Activated T-helper 1 cell treated with Interleukin-2 at 50 U/mL for 16 hours (primary cell): ENCODE measurements around the gene AKT1.
"Not testable (repeated sequence)": the region's sequence is repeated elsewhere in the genome, so short reads cannot be mapped to it uniquely, and the experiment has no call there.

Source experiments
- DNase-seq: peaks from one replicate; pipeline ENCODE4 v3.0.0-alpha.2; 2020; ENCODE audit warnings: low read depth

Gene AKT1

GRCh38 chr14:104818714-104819161, 23.2 kb upstream of the AKT1 start:
- no peak for DNase-seq

- DNase-seq, result no peak
Observed at GRCh38 chr14:104817930-104818713, 22.6 kb upstream of the AKT1 start.

GRCh38 chr14:104816616-104816884, 21.0 kb upstream of the AKT1 start:
- no peak for DNase-seq

GRCh38 chr14:104814701-104815100, 19.2 kb upstream of the AKT1 start:
- not testable (repeated sequence) for DNase-seq

GRCh38 chr14:104813286-104813685, 17.7 kb upstream of the AKT1 start:
- DNase-seq, result no peak

GRCh38 chr14:104810316-104810715, 14.8 kb upstream of the AKT1 start:
- DNase-seq, result no peak

- no peak for DNase-seq
Observed at GRCh38 chr14:104808456-104808855, 12.9 kb upstream of the AKT1 start.

- DNase-seq, result no peak
Observed at GRCh38 chr14:104806625-104807465, 11.3 kb upstream of the AKT1 start.

- no peak for DNase-seq
Observed at GRCh38 chr14:104805941-104806624, 10.5 kb upstream of the AKT1 start.

GRCh38 chr14:104805326-104805678, 9.8 kb upstream of the AKT1 start:
- DNase-seq, result no peak

GRCh38 chr14:104804481-104805325, 9.2 kb upstream of the AKT1 start:
- no peak for DNase-seq

GRCh38 chr14:104803912-104804410, 8.4 kb upstream of the AKT1 start:
- no peak for DNase-seq

- DNase-seq, result no peak
Observed at GRCh38 chr14:104803280-104803911, 7.8 kb upstream of the AKT1 start.

- DNase-seq, result no peak
Observed at GRCh38 chr14:104802394-104803184, 7.0 kb upstream of the AKT1 start.

- DNase-seq, result no peak
Observed at GRCh38 chr14:104801520-104802393, 6.2 kb upstream of the AKT1 start.

- DNase-seq, result peak; percentile 59
Observed at GRCh38 chr14:104800771-104801519, 5.4 kb upstream of the AKT1 start, which contains the start of gene ZBTB42. TSS of gene ZBTB42 (plus strand) at chr14:104801101. CDS start at chr14:104801198, 97 bp downstream.

- DNase-seq, result peak; percentile 77
Observed at GRCh38 chr14:104800015-104800770, 4.6 kb upstream of the AKT1 start.
